HG03558 (cell line): ENCODE data around the gene MYLK.
"Not testable (repeated sequence)": the region's sequence is repeated elsewhere in the genome, so short reads cannot be mapped to it uniquely, and the experiment has no call there.

ENCODE experiments used
- ATAC-seq: cut with Tn5 transposase; IDR thresholded peaks from one replicate; pipeline ENCODE4 v1.9.1; 2021; ENCODE audit warnings: moderate number of reproducible peaks; ENCODE audit not compliant: unreplicated experiment; ENCODE audit errors: extremely low read depth

The MYLK gene

DNA sequence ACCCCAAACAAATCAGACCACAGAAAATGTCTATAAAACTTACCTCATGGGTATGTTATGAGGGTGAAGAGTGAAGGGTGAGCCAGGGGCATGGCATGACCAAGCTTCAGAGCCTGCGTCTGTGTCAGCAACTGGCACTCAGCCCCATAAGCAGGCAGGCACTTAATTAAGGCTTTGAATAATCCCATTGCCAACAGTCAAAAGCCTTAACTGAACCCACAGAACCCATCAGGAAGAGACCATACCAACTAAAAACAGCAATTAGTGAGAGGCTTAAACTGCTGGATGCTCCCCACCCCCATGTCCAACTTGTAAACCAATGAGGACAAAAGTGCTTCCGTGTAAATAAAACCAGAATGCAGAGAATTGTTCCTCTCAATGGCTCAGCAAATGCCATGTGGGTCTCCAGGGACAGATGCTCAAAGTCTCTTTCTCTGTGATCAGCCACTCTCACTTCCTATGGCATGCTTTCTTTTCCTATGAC lies 126.0 kb downstream of the MYLK start:
- no peak for ATAC-seq

DNA sequence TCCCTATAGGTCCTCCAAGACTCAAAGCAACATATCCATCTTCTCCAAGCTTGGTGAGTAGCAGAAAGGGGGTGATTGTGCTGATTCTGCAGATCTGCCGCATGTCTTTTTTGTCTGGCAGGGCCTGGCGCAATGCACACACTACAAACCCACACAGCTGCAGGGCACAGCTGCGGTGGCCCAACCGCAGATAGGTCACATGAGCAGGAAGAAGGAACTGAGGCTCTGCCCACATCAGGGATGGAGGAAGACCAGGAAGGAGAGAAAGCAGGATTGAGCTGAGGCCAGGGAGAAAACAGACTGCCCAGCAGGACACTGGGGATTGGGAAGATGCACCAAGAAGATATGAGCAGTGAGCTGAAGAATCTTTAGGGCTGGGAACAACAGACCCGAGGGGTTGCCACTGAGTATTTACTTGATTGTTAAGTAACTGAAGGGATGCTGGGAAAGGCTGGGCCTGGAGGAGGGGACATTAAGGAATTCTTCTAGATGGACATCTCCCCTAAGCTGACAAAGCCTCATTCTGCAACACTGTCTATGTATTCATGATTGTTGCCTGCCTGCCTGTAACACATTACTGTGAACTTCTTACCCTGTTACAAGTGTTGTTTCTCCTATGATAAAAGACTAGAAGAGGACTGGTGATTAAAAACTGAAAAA lies 126.7 kb downstream of the MYLK start:
- ATAC-seq: no peak

DNA sequence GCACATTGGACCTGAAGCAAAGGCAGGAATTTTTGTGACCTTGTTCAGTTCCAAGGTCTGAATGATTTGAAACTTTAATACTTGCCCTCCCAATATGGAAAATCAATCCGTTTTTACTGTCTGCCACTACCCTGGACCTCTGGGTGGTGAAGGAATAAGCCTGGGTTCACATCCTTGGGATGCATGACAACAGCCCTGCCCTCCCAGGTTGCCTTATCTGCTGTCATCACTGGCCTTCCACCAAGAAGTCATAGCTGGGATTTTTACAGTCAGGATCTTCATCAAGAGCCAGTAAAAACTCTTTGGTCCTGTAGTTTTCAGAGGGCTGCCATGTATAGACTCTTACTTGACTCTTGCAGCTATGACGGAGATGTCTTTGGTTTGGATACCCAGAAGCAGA lies 128.6 kb downstream of the MYLK start:
- ATAC-seq: no peak

DNA sequence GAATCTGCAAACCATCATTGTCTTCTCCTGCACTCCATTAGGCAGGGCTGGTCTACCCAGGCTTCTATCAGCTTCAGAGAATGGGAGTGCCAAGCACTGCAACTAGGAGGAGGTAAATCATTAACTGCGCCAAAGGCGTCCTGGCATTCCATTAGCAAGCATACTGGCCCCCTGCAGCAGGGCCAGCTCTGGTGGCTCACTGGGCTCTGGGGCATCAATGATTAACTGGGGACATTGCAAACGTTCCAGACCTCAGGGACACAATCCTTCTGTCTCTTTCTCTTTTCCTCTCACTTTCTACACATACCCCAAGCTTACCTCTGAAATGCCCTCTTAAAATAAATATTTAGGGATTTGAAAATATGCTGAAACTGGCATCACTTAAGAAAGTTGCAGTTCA lies 129.0 kb downstream of the MYLK start:
- no peak for ATAC-seq

DNA sequence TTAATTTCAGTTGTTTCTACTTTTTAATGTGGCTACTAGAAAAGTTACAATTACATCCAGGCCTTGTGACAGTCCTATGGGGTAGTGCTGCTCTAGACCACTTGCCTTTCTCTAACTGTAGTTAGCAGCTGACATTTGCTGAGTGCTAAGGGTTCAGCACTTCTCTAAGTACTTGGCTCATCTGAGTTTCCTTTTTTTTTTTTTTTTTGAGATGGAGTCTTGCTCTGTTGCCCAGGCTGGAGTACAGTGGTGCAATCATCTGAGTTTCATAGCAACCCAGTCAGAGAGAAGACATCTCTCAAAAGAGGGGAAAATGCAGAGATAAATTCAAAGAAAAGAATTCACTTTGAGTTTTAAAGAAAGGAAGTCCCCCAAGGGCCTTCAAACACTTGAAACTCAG lies 130.8 kb downstream of the MYLK start:
- no peak for ATAC-seq

DNA sequence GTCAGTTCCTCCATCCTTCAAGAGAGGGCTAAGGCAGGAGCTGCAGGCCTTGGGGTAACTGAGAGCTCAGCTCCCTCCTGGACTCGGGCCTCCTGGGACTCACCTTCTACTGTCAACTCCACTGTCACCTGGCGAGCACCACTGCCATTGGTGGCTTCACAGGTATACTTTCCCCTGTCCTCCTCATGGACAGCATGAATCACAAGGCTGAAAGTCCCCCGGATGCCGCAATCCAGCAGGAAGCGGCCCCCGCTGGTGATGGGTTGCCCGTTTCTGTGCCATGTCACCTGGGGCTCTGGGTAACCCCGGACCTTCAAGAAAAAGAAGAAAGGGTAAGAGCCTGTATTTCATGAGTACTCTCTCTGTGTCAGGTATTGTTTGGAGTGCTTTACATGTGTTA lies 131.9 kb downstream of the MYLK start:
- ATAC-seq: no peak

DNA sequence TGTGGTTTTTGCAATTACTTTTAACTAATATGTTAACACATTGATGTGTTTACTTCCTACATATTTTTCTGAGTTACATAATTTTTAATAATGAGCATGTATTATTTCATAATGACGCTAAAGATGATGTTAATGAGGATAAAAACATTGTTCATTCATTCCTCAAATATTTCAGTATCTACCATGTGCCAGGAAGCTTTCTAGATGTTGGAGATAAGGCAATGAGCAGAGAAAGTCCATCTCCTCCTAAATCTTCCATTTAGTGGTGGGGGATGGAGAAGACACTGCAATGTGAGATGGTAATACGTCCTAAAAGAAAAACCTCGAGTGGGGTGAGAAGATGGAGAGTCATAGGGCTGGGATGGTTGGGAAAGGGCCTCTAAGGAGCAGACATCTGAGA lies 132.7 kb downstream of the MYLK start:
- ATAC-seq: no peak

DNA sequence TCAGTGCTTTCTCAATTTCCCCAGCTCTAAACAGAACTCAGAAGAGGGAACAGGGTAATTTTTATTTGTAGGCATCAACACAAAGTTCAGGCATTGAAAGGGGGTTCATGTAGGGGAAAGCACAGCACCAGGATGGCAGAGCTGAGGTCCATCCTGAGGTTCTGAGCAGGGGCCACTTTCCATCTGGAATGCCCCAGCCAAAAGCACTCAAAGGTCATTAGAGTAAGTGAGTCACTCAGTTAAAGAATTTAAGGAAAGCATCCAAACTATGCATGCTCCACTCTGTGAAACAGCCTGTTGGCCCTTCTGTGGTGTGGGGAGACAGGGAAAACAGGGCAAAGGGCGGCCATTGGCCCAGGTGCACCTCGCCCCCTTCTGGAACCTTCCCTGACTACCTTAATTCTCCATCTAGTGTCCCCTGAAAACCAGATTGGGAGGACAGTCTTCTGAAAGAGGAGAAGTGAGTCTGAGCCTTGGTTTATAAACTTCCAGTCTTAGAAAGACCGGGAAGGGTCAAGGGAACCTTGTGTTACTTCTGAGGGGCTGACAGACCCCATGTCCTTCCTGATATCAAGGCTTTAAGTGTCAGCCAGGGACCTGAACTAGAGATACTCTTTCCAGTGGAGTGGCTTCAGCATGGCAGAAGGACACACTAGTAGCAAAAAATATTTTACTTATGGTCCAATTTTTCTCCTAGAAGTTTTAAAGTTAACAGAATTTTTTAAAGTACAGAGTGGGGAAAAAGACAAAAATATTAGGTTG lies 133.3 kb downstream of the MYLK start:
- ATAC-seq: no peak

DNA sequence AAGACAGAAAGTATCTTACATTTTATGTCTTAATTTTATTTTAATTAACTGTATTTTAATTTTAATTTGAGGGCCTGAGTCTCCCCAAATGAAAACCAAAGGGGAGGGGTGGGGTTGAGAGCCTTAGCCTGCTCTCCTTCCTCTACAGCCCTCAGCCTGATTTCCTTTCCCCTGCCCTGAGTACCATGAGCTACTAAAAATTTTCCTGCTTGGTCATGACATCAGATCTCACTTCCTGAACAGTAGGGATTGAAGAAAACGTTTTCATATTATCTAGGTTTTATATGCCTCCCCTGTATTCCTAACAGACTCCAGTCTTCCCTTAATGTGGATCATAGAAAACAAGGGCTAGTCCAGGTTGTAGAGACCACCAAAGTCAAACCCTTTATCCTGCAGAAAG lies 133.9 kb downstream of the MYLK start:
- no peak for ATAC-seq

DNA sequence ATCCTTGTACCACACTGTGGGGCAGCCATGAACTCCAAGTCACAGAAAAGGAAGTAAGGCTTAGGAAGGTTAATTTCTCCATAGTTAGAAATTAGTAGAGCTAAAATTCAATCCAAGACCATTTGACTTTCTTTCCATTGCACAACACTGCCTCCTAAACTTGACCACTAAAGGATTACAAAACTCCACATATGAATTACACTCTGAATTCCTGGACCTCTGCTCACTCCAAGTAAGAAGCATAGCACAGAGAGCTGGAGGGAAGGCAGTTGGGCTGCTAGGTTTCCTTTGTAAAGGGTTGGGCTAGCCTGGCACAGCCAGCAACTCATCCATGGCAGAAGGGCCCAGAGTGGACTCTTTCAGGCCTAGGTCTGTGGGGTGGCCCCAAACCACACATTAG lies 134.4 kb downstream of the MYLK start:
- no peak for ATAC-seq

DNA sequence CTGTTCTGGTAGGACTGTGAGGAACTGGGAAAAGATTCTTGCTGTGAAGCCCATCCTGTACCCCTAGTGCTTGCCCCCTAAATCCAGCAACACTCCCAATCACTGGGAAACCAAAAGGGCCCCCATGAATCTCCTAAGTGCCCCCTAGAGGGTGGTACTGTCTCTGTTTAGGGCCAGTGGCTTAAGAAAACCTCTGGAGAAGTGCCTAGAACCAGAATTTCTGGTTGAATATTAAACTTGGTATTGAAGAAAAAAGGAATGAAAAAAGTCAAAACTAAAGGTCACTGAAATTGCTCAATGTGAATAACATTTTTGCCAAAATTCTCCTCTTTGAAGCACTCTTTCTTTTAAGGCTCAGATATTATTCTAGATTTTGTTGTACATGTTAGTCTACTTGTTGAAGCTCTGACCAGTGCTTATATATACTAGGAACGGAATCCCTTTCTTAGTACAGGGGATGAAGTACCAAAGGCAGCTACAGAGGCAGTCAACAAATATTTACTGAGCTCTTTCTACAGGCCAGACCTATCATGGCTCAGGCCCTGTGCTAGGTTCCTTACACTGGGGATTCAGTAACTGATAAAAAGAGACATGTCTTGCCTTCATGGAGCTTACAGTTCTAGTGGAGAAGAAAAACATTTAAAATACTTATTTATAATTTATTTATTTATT lies 138.8 kb downstream of the MYLK start:
- no peak for ATAC-seq

DNA sequence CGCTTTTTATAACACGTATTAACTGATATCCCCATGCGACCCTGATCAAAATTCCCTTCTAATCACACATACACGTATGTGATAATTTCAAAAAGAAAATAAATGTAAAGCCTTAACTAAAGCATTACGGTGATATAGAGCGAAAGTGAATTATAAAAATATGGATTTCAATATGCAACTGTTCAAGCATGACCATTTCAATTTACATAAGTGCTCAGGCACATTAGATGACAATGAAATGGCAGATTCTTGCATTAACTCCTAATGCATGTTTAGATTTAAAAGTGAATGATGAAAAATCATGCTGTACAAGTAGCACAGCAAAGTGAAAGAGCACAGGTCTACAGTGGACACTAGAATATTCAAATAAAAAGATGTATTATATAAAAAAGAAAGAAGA lies 140.1 kb downstream of the MYLK start:
- no peak for ATAC-seq

DNA sequence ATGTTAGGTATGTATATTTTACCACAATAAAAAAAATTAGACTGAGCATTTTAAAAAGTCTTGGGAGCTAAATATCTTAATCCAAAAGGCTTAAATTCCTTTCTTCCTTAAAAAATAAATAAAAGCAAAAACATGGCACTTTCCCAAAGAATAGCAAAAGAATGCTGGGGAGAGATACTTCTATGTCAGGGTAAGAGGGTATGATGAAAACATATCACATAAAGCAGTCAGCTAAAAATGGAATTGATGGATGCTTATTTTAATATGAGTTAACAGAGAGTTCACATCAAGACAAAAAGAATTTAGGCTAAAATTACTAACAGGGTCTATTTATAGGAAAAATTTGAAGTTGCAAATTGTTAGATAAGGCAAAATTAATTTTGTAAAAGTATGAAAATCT lies 141.0 kb downstream of the MYLK start:
- ATAC-seq: no peak

DNA sequence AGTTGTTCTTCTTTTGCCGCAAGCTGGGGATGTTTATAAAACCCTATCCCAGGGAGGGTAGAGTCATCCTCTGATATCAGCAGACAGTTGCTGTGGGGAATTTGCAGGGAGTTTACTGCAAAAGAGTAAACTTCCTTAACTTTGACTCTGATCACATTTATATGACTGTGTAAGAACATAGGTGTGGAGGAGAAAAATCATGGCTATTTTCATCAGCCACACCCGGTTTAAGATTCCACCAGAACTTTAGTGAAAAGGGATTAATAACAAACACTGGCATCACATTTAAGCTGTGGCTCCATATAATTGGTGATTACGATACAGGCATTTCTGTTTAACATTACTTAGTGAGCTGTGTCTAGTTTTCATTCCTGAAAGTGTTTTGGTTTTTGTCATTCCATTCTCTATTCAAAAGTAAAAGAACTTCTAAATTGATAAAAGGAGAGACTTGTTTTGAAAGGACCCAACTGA lies 143.1 kb downstream of the MYLK start:
- no peak for ATAC-seq

DNA sequence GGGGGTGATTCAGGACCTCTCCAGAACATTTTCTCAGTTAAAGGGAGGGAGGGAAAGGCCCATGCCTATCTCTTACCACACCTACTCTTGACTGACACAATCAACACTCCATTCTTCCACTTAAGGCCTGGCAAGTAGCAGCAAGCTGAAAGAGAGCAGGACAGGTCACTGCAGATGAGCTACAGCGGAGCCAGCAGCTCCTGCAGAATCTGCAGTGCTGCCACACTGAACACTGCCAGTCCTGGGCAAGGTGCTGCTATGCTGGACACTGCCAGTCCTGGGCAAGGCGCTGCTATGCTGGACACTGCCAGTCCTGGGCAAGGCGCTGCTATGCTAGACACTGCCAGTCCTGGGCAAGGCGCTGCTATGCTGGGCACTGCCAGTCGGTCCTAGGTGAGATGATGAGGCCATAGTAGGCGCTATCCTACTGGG lies 143.7 kb downstream of the MYLK start:
- ATAC-seq: no peak

DNA sequence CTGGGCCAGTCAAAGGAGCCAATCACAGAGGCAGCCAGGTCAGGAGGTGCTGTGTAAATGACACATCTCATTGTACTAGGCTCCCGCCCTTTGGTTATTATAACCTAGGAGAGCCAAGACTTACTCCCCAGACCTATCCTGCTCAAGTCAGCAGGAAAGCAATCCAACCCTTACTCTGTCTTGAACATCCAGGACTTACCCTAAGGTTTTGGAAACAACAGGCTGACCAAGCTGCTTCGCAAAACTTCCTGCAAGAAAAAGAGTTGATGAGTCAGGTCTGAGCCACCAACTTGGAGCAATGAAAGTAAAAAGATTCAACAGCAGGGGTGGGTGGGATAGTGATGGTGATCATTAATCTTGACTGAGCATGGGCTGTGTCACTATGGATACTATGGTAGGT lies 144.4 kb downstream of the MYLK start:
- ATAC-seq: no peak

DNA sequence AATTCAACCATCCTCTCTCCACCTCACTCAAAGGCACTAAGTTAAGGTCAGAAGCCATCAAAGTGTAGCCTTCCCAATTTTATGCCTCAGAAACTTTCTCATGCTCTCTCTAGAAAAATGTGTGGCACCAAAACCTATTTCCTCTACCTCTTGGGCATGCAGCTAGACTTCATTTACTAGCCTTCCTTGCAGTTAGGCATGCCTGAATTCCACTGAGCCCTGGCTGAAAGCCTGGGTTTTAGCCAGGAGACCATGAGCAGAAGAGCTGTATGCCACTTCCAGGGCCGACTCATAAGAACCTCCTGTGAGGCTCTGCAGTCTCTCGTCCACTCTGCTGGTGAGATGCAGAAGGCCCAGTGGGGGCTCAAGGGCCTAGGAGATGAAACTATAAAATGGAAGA lies 145.0 kb downstream of the MYLK start:
- ATAC-seq: no peak

DNA sequence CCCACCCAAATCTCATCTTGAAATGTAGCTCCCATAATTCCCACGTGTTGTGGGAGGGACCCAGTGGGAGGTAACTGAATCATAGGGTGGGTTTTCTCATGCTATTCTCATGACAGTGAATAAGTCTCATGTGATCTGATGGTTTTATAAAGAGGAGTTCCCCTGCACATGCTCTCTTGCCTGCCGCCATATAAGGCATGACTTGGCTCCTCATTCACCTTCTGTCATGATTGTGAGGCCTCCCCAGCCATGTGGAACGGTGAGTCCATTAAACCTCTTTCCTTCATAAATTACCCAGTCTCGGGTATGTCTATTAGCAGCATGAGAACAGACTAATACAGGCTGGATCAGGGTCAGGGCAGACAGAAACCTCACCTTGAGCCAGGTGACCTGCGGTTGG lies 145.6 kb downstream of the MYLK start:
- not testable (repeated sequence) for ATAC-seq

DNA sequence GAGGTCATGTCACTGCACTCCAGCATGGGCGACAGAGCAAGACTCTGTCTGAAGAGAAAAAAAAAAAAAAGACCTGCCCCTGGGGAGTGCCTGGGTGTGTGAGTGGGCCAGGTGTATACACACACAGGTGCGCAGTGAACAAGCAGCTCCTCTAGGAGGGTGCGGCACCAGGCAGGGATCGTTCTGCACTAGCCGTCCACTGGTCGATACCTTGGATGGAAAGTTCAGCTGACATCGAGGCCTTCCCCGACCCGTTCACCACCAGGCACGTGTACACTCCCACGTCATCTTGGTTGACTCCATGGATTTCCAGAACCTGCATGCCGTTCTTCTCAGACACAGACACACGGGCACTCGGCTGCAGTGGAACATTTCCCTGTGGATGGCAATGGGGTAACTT lies 147.0 kb downstream of the MYLK start:
- ATAC-seq: no peak

DNA sequence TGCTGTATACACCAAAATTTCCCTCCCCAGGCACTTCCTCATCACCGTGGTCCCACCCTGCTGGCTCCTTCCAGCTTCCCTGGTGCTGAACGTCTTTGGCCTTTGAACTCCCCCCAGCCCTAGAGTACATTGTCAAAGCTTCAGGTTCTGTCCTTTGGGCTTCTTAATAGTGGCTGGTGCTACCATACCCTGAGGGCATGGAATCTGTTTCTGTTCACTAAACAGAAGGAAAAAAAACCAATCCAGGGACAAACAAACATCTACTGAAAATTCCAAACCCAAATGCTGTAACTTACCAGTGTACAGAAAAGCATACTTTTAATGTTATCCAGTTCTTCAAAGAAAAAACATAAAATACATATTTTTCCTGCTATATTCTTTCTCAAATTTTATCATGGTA lies 148.7 kb downstream of the MYLK start:
- no peak for ATAC-seq

DNA sequence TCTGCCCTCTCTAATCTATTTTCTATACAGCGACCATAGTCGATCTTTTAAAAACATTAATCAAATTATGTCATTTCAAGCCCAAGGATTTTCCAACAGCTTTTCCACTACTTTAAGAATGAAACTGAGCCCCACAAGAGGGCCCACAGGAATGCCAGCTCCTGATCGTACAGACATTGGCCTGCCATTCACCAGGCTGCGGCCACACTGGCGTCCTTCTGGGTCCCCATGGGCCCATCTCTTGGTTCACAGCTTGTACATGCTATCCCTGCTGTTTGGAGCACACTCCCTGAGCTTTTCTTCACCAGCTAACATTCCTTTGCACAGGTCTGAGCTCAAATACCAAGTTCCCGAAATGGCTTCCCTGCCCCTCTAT lies 149.6 kb downstream of the MYLK start:
- ATAC-seq: no peak
